ENCODE data around the gene ARPC4.

Gene ARPC4

DNA sequence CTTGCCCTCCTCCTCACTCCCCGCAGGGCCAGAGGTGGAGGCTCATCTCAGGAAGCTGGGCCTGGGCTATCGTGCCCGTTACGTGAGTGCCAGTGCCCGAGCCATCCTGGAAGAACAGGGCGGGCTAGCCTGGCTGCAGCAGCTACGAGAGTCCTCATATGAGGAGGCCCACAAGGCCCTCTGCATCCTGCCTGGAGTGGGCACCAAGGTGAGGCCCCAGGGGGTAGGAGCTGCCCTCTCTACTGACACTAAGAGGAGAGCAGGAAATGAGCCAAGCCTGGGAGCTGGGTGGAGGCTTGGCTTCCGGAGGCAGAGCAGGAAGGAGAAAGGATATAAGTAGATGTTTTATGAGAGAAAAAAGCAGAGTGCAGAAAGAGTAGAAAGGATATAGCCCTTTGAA, 38.2 kb upstream of the ARPC4 start:
- H3K4me1 ChIP-seq (ENCODE audit: insufficient read depth, low read length) = no peaks in the 10 kb centered on the region
- H3K27me3 ChIP-seq (ENCODE audit: insufficient read depth, low read length) = no peaks in the 10 kb centered on the region
- no peak overlapping the region for H3K27ac ChIP-seq (ENCODE audit: low read depth, low read length)
- peaks cover 77% of the 10 kb centered on the region for H3K36me3 ChIP-seq (ENCODE audit: insufficient read depth, low read length)
- no peak overlapping the region for H3K4me3 ChIP-seq (ENCODE audit: low read length)
- H3K9ac ChIP-seq (ENCODE audit: low read depth, low read length) = no peak overlapping the region
- 94% methylated on average over 8 of the region's 8 CpGs for WGBS
- H3K9me3 ChIP-seq (ENCODE audit: insufficient read depth, low read depth, low read length) = no peaks in the 10 kb centered on the region

DNA sequence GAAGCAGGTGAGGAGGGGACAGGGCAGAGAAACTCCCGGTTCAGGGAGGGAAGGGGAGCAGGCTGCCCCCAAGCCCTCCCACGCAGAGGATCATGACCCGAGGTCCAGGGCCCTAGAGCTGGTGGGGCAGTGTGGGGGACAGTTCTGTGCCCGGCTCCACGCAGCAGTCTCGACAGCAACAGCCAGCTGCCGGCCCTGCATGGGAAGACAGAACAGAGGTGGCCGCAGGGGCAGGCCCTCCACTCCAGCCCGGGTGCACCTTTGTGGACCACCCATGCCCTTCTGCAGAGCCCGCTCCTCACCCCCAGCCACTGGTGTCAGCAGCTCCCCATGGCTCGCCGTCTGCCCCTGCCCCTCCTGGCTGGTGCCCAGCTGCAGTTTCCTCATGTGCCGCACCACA, 35.5 kb upstream of the ARPC4 start:
- Histone ChIP-seq H3K9me3 (ENCODE audit: insufficient read depth, low read depth, low read length) (no peaks in the 10 kb centered on the region), H3K9ac (ENCODE audit: low read depth, low read length) (no peak overlapping the region), H3K4me1 (ENCODE audit: insufficient read depth, low read length) (no peaks in the 10 kb centered on the region), H3K4me3 (ENCODE audit: low read length) (no peak overlapping the region), H3K27ac (ENCODE audit: low read depth, low read length) (no peak overlapping the region), H3K36me3 (ENCODE audit: insufficient read depth, low read length) (peaks cover 70% of the 10 kb centered on the region), H3K27me3 (ENCODE audit: insufficient read depth, low read length) (no peaks in the 10 kb centered on the region)
- 96% methylated on average over 13 of the region's 13 CpGs for WGBS

DNA sequence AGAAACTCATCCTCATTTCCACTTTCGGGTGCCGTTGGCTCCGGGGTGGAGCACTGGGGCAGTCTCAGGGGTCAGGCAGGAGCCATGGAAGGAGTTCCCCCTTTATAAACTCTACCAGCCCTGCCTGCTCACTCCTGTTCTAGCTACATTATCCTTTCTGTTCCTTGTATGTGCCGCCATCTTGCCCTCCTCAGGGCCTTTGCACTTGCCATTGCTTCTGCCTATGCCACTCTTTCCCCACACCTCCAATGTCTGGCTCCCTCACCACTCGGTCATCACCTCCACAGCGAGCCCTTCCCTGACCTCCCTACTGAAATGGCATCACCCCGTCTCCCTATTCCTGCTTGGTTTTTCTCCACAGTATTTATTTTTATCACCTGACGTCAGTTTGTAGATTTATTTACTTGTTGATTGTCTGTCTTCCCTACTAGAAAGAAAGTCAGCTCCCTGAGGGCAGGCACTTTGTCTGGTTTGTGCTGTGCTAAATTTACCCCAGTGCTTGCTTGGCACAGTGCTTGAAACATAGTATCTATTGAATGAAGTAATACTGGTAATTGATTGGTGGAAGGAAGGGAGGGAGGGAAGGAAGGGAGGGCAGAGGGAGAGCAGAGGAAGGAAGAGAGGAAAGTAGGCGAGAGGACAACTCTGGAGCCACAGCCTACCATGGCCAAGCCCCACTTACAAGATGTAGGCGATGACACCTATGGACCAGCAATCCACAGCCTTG, 31.9 kb upstream of the ARPC4 start:
- Histone ChIP-seq H3K27me3 (ENCODE audit: insufficient read depth, low read length) (no peaks in the 10 kb centered on the region), H3K36me3 (ENCODE audit: insufficient read depth, low read length) (peaks cover 43% of the 10 kb centered on the region), H3K4me1 (ENCODE audit: insufficient read depth, low read length) (no peaks in the 10 kb centered on the region), H3K9ac (ENCODE audit: low read depth, low read length) (no peak overlapping the region), H3K9me3 (ENCODE audit: insufficient read depth, low read depth, low read length) (no peaks in the 10 kb centered on the region), H3K27ac (ENCODE audit: low read depth, low read length) (no peak overlapping the region), H3K4me3 (ENCODE audit: low read length) (no peak overlapping the region)
- WGBS = 96% methylated on average over 10 of the region's 10 CpGs

- Histone ChIP-seq H3K9ac (ENCODE audit: low read depth, low read length) (no peak overlapping the region), H3K27me3 (ENCODE audit: insufficient read depth, low read length) (no peaks in the 10 kb centered on the region), H3K9me3 (ENCODE audit: insufficient read depth, low read depth, low read length) (no peaks in the 10 kb centered on the region), H3K36me3 (ENCODE audit: insufficient read depth, low read length) (peaks cover 33% of the 10 kb centered on the region), H3K4me1 (ENCODE audit: insufficient read depth, low read length) (no peaks in the 10 kb centered on the region), H3K27ac (ENCODE audit: low read depth, low read length) (no peak overlapping the region), H3K4me3 (ENCODE audit: low read length) (no peak overlapping the region)
- 99% methylated on average over 5 of the region's 5 CpGs for WGBS
Observed at GRCh38 chr3:9761919-9762318, 31.0 kb upstream of the ARPC4 start.

DNA sequence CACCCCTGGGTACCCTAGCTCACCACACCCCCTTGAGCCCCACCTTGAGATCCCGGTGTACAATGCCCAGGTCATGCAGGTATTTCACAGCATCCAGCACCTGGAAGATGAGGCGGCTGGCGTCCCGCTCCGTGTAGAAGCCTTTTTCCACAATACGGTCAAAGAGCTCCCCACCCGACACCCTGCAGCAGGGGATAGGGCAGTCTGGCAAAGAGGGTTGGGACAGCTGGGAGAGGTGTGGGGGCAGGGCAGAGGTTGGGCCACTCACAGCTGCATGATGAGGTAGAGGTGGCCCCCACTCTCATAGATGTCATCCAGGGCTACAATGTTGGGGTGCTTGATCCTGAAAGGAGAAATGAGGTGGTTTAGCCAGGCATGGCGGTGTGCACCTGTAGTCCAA, 30.0 kb upstream of the ARPC4 start:
- Histone ChIP-seq H3K27ac (ENCODE audit: low read depth, low read length) (no peak overlapping the region), H3K4me1 (ENCODE audit: insufficient read depth, low read length) (no peaks in the 10 kb centered on the region), H3K27me3 (ENCODE audit: insufficient read depth, low read length) (no peaks in the 10 kb centered on the region; the same call in 1 of the 2 replicates), H3K9ac (ENCODE audit: low read depth, low read length) (no peak overlapping the region), H3K9me3 (ENCODE audit: insufficient read depth, low read depth, low read length) (no peaks in the 10 kb centered on the region), H3K36me3 (ENCODE audit: insufficient read depth, low read length) (peaks cover 24% of the 10 kb centered on the region), H3K4me3 (ENCODE audit: low read length) (no peak overlapping the region)
- WGBS = 93% methylated on average over 8 of the region's 8 CpGs

DNA sequence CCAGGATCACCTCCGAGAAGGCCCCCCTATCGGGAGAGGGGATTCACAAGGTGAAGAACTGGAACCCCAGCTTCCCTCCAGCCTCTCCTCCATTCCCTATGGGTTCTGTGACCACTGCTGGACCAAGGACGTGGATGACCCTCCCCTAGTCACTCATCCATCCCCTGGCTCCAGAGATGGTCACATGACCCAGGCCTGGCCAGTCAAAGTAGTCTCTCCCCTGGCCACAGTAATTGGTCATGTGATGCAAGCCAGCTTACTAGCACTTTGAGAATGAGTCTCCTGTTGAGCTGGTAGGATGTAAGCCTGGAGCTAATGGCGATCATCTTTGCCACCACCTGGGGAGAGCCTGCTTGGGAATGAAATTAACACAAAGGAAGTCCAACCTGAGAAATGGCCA, 27.0 kb upstream of the ARPC4 start:
- Histone ChIP-seq H3K36me3 (ENCODE audit: insufficient read depth, low read length) (peaks cover 6% of the 10 kb centered on the region; the same call in 1 of the 2 replicates), H3K4me3 (ENCODE audit: low read length) (no peak overlapping the region), H3K27ac (ENCODE audit: low read depth, low read length) (no peak overlapping the region), H3K9me3 (ENCODE audit: insufficient read depth, low read depth, low read length) (no peaks in the 10 kb centered on the region), H3K27me3 (ENCODE audit: insufficient read depth, low read length) (peaks cover 2% of the 10 kb centered on the region; the same call in 1 of the 2 replicates), H3K9ac (ENCODE audit: low read depth, low read length) (no peak overlapping the region), H3K4me1 (ENCODE audit: insufficient read depth, low read length) (no peaks in the 10 kb centered on the region)
- 78% methylated on average over 4 of the region's 4 CpGs for WGBS

DNA sequence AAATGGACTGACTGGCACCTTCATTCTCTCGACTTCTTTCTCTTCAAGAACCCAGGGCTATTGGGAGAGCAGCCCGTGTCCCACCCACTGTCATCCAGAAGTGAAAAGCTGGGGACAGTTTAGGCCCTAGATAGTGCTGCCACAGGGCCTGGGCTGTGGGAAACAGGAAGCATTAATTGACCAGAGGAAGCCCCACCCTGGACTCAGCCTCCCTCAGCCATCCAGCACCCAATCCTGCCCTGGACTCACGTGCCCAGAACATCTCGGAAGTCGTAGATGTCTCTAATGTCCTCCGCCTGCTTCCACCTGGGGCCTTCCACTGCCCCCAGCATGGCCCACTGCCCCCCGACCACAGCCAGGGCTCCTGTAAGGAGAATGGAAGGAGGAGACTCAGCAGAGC, 25.5 kb upstream of the ARPC4 start:
- H3K27ac ChIP-seq (ENCODE audit: low read depth, low read length) = no peak overlapping the region
- no peaks in the 10 kb centered on the region for H3K36me3 ChIP-seq (ENCODE audit: insufficient read depth, low read length)
- peaks cover 6% of the 10 kb centered on the region for H3K27me3 ChIP-seq (ENCODE audit: insufficient read depth, low read length)
- no peak overlapping the region for H3K9ac ChIP-seq (ENCODE audit: low read depth, low read length)
- H3K9me3 ChIP-seq (ENCODE audit: insufficient read depth, low read depth, low read length) = no peaks in the 10 kb centered on the region
- 87% methylated on average over 7 of the region's 7 CpGs for WGBS
- no peaks in the 10 kb centered on the region for H3K4me1 ChIP-seq (ENCODE audit: insufficient read depth, low read length)
- H3K4me3 ChIP-seq (ENCODE audit: low read length) = no peak overlapping the region

DNA sequence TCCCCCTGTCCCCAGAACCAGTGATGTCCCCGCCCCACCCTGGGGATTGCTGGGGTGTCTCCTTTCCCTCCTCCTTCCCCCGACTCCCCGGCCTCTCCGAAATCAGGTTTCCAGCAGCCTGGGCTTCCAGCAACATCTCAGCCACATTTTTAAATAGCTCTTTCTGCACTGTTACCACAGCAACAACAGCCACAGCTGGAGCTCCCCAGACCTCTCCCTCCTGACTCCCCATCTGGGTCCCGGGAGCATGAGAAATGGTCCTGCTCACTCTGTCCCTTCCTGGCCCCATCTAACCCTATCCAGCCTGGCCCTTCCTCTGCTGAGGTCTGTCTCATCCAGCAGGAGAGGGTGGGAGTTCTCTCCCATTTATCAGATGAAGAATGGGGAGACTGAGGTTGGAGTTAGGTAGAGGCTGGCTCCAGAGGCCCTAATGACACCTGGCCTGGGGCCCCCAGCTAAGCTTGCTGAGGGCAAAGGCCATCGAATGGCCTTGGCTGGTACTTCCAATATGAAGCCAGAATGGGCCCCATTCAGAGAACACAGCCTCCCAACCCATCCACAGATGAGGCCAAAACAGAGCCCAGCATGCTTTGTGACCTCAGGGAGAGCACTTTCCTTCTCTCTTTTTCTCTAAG, 24.6 kb upstream of the ARPC4 start:
- peaks cover 6% of the 10 kb centered on the region for H3K27me3 ChIP-seq (ENCODE audit: insufficient read depth, low read length)
- no peaks in the 10 kb centered on the region for H3K36me3 ChIP-seq (ENCODE audit: insufficient read depth, low read length)
- H3K27ac ChIP-seq (ENCODE audit: low read depth, low read length) = no peak overlapping the region
- H3K9me3 ChIP-seq (ENCODE audit: insufficient read depth, low read depth, low read length) = no peaks in the 10 kb centered on the region
- no peak overlapping the region for H3K9ac ChIP-seq (ENCODE audit: low read depth, low read length)
- no peaks in the 10 kb centered on the region for H3K4me1 ChIP-seq (ENCODE audit: insufficient read depth, low read length)
- H3K4me3 ChIP-seq (ENCODE audit: low read length) = no peak overlapping the region
- 86% methylated on average over 6 of the region's 6 CpGs for WGBS

- Histone ChIP-seq H3K36me3 (ENCODE audit: insufficient read depth, low read length) (no peaks in the 10 kb centered on the region), H3K9ac (ENCODE audit: low read depth, low read length) (peak overlapping the region; percentile 66), H3K4me3 (ENCODE audit: low read length) (peak overlapping the region; percentile 64), H3K27ac (ENCODE audit: low read depth, low read length) (no peak overlapping the region), H3K9me3 (ENCODE audit: insufficient read depth, low read depth, low read length) (no peaks in the 10 kb centered on the region), H3K27me3 (ENCODE audit: insufficient read depth, low read length) (peaks cover 6% of the 10 kb centered on the region), H3K4me1 (ENCODE audit: insufficient read depth, low read length) (no peaks in the 10 kb centered on the region)
- 85% methylated on average over 5 of the region's 5 CpGs for WGBS
Observed at GRCh38 chr3:9769012-9769411, 23.9 kb upstream of the ARPC4 start.

- H3K27ac ChIP-seq (ENCODE audit: low read depth, low read length) = no peak within 1 kb of the TSS
- no peaks in the 10 kb centered on the region for H3K4me1 ChIP-seq (ENCODE audit: insufficient read depth, low read length)
- H3K4me3 ChIP-seq (ENCODE audit: low read length) = peak within 1 kb of the TSS; percentile 64
- H3K9ac ChIP-seq (ENCODE audit: low read depth, low read length) = peak within 1 kb of the TSS; percentile 66
- H3K27me3 ChIP-seq (ENCODE audit: insufficient read depth, low read length) = peaks cover 6% of the 10 kb centered on the region
- 11% methylated on average over 49 of the region's 49 CpGs for WGBS
- H3K9me3 ChIP-seq (ENCODE audit: insufficient read depth, low read depth, low read length) = no peaks in the 10 kb centered on the region
- H3K36me3 ChIP-seq (ENCODE audit: insufficient read depth, low read length) = no peaks in the 10 kb centered on the region
Observed at GRCh38 chr3:9769426-9770275, 23.2 kb upstream of the ARPC4 start, which contains the start of gene CAMK1. Gene CAMK1, minus strand, starts transcription at chr3:9769947. Its CDS starts 2,198 bp downstream, at chr3:9767749.

- 58% methylated on average over 15 of the region's 15 CpGs for WGBS
- peak overlapping the region; percentile 64 for H3K4me3 ChIP-seq (ENCODE audit: low read length)
Observed at GRCh38 chr3:9770276-9770812, 22.5 kb upstream of the ARPC4 start.

More at GRCh38 chr3:9770276-9770812, 22.5 kb upstream of the ARPC4 start:
- peaks cover 6% of the 10 kb centered on the region for H3K27me3 ChIP-seq (ENCODE audit: insufficient read depth, low read length)
- no peak overlapping the region for H3K27ac ChIP-seq (ENCODE audit: low read depth, low read length)
- H3K36me3 ChIP-seq (ENCODE audit: insufficient read depth, low read length) = no peaks in the 10 kb centered on the region
- H3K9me3 ChIP-seq (ENCODE audit: insufficient read depth, low read depth, low read length) = no peaks in the 10 kb centered on the region
- peak overlapping the region; percentile 66; the same call in 1 of the 2 replicates for H3K9ac ChIP-seq (ENCODE audit: low read depth, low read length)
- H3K4me1 ChIP-seq (ENCODE audit: insufficient read depth, low read length) = no peaks in the 10 kb centered on the region
